Choroid plexus epithelial cell (primary cell): ENCODE measurements around the gene FDPS.

ENCODE experiments used
- DNase-seq: peaks from one replicate; pipeline ENCODE4 v3.0.0-alpha.2; 2010; ENCODE audit warnings: low read depth
- H3K4me3 ChIP-seq: 2 replicates; pipeline ENCODE4 v1.5.1; 2011; ENCODE audit warnings: low read depth, mild to moderate bottlenecking, control low read depth, low read length, moderate library complexity
- TF ChIP-seq, protein P1 (sequence below): conservative IDR thresholded peaks from 2 replicates; pipeline ENCODE4 v1.5.1; 2011; ENCODE audit warnings: low read depth, mild to moderate bottlenecking, control low read depth, inconsistent platforms, low read length, moderate library complexity

Gene FDPS

DNA sequence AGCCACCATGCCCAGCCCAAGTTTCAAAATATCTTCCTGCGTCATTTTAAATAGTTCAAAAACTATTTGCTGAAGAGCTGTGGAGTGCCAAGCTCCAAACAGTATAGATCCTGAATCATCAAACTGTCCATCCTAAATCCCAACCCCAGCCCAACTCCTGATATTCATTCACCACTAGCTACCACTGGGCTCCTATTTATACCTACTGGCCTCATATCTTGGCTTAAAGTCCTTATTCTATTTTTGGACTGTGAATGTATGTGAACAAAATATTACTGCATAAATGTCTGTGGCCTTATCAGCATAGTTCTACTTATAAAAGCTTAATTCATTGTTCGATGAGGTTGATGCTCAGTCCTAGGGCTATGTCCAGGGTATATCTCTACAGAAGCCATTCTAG is 41.3 kb upstream of the FDPS start:
- no peak for DNase-seq
- TF ChIP-seq, protein P1, sequence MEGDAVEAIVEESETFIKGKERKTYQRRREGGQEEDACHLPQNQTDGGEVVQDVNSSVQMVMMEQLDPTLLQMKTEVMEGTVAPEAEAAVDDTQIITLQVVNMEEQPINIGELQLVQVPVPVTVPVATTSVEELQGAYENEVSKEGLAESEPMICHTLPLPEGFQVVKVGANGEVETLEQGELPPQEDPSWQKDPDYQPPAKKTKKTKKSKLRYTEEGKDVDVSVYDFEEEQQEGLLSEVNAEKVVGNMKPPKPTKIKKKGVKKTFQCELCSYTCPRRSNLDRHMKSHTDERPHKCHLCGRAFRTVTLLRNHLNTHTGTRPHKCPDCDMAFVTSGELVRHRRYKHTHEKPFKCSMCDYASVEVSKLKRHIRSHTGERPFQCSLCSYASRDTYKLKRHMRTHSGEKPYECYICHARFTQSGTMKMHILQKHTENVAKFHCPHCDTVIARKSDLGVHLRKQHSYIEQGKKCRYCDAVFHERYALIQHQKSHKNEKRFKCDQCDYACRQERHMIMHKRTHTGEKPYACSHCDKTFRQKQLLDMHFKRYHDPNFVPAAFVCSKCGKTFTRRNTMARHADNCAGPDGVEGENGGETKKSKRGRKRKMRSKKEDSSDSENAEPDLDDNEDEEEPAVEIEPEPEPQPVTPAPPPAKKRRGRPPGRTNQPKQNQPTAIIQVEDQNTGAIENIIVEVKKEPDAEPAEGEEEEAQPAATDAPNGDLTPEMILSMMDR, result no peak
- no peak overlapping the region for H3K4me3 ChIP-seq

DNA sequence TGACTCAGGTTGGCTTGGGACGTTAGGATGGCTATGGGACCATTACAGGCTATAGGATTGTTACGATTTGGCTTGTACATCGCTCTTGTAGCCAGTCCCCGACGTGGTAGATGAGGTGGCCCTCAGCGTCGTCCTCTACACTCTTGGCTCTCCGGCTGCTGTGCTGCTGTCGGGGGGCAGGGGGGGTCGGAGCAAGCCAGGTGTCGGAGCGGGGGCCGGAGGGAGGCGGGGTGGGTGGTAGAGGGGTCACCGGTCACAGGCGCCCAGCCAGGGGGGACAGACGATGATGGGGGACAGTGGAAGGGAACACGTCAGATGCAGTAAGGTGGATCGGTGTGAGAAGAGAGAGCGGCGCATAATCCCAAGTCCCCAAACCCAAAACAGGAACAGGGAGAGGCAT is 40.0 kb upstream of the FDPS start:
- DNase-seq, result no peak
- TF ChIP-seq, protein P1, result no peak
- no peak overlapping the region for H3K4me3 ChIP-seq

DNA sequence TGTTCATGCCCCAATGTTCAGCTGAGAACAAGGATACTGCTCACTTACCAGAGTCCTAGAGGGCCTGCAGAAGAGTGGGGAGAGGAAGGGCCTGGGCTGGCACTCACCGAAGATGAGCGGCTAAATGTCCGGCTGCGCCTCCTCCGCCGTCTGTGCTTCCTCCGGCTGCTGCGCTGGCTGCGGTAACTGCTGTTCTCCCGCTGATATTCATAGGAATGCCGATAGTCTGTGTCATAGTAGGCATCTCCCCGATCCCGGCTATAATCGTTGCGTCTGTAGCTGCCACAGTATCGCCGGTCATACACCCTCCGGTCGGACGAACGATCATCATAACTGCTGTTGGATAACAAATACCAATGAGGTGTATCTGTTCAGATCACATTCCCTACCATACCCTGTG is 39.3 kb upstream of the FDPS start:
- no peak overlapping the region for H3K4me3 ChIP-seq
- DNase-seq, result no peak
- TF ChIP-seq, protein P1, result no peak

DNA sequence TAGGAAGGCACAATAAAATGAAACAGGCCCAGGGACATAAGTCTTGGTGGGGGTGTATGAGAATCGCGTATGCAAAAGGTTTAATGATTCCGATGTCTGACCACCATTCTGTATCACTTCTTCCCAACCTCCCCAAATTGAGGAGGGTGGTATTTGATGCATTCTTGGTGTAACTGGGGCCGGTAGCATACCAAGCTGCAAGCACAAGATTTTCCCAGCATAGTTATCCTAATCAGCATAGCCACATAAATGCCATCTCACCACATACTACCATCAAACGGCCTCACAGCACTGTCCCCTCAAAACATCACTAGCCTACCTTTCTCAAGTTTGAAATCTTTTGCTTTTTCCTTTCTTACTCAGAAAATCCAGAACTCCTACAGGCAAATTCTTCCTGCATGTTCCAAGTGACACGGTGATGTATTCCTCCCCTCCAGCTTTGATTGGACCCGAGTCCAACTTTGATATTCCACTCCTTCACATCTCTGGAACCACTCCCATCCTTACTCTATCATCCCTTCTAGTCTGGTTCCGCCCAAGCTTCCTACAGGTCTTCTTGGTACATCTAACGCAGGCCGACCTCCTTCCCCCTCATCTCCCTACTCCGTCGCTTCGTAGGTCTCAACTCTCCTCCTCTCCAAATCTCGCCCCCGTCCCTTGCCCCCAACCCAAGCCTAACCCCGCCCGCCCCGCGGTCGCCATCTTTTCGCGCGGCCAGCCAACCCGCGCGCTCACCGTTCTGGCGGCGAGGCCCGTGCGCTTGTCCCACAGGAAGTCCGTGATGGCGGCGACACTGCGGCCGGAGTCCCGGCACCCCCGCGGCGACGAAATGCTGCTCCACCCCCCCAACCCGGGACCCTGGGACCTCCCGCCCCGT is 36.0 kb upstream of the FDPS start:
- peak overlapping the region; percentile 93 for H3K4me3 ChIP-seq
- peak; percentile 79 for DNase-seq
- TF ChIP-seq, protein P1, result no peak

DNA sequence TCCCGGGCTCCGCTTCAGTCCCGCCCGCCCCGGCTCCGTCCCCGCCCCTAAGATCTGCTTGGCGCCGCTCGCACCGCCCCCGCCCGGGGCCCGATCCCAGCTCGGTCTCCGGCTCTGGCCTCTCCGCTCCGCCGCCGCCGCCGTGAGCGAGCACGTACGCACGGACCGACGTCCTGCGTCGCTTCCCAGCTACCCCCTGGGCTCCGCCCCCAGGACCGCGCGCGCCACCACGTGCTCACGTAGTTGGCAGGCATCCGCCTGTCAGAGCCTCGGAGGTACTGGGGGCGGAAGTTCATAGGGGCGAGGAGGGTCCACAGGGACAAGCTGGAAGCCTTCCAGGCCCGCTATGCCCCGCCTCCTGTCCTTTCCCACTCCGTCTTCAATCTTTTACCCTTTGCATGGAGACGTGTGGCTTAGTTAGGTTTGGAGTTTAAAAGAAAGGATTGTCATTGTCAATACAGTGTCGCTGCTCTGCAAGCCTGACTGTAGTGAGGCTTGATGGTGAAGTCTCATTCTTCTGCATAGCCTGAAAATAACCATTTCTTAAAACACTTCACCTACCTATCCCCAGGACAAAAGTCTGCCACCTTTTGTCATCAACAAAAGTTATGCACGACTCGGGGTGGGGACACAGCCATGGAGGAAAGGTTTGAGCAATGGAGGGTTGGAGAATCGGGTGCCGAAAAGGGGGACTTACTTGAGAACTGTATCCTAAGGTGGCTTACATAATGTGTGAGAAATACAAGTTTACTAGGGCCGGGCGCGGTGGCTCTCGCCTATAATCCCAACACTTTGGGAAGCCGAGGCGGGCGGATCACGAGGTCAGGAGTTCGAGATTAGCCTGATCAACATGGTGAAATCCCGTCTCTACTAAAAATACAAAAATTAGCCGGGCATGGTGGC is 35.1 kb upstream of the FDPS start, which contains the start of gene CLK2:
Gene CLK2 (minus strand): TSS at position 162 of the 903 bp plus-strand sequence. CDS start 2,527 bp downstream, outside the sequence.
- DNase-seq, result peak; percentile 95
- TF ChIP-seq, protein P1, result no peak
- peak within 1 kb of the TSS; percentile 93 for H3K4me3 ChIP-seq

DNA sequence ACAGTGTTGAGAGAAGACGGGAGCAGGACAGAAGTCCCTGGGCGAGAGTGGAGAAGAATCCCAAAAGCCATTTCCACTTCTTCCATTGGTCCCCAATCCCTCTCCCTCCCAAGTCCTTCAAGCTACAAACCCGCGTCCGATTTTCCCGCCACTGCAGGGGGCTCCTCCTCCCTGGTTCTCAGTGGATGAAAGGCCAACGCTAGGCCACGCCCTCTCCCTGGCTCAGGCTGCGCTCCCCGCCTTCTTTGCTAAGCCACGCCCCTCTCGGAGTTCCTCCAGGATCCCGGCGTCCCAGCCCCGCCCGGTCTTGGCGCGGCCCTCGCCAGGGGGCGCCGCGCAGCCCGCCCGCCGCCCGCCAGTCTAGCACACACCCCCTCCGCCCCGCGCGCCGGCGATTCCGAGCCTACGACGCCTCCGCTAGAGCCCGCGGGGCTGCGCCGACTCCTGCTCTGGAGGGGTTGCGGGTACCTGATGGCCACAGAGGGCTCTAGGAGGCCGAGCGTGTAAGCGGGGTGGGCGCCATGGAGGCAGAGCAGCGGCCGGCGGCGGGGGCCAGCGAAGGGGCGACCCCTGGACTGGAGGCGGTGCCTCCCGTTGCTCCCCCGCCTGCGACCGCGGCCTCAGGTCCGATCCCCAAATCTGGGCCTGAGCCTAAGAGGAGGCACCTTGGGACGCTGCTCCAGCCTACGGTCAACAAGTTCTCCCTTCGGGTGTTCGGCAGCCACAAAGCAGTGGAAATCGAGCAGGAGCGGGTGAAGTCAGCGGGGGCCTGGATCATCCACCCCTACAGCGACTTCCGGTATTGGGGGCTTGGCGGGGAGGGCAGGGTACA is 31.4 kb upstream of the FDPS start, which contains the start of gene HCN3:
Gene HCN3 (plus strand): TSS at position 394 of the 832 bp plus-strand sequence. CDS start 128 bp downstream, at position 522.
- H3K4me3 ChIP-seq, result peak within 1 kb of the TSS; percentile 72
- DNase-seq, result peak; percentile 97
- TF ChIP-seq, protein P1, result peak; percentile 38
